RWPE2 (cell line): ENCODE data around the gene DIP2C.

Experiments
- ATAC-seq: fragments of 200-7000 bp; cut with Tn5 transposase; 3 replicates; pipeline ENCODE4 v1.9.1; 2021; ENCODE audit warnings: low read depth
- DNase-seq: peaks from one replicate; pipeline ENCODE4 v3.0.0-alpha.2; 2020; ENCODE audit warnings: low spot score
- H3K27ac ChIP-seq: fragments of 450-650 bp; 2 replicates; pipeline ENCODE4 v1.5.1; 2017; ENCODE audit warnings: mild to moderate bottlenecking; ENCODE audit not compliant: poor library complexity, severe bottlenecking
- H3K27me3 ChIP-seq: fragments of 250-450 bp; sonication (Bioruptor Pico); 2 replicates; pipeline ENCODE4 v1.5.1; 2021; ENCODE audit warnings: mild to moderate bottlenecking, moderate library complexity; ENCODE audit not compliant: insufficient read depth, poor library complexity, severe bottlenecking
- H3K36me3 ChIP-seq: fragments of 250-450 bp; sonication (Bioruptor Pico); 2 replicates; pipeline ENCODE4 v1.5.1; 2020; ENCODE audit warnings: low read depth, mild to moderate bottlenecking, moderate library complexity
- H3K4me1 ChIP-seq: fragments of 250-450 bp; sonication (Bioruptor Pico); 2 replicates; pipeline ENCODE4 v1.5.1; 2021; ENCODE audit warnings: mild to moderate bottlenecking, moderate library complexity; ENCODE audit not compliant: insufficient read depth, poor library complexity, severe bottlenecking
- H3K4me3 ChIP-seq: fragments of 250-450 bp; sonication (Bioruptor Pico); 2 replicates; pipeline ENCODE4 v1.5.1; 2021; ENCODE audit warnings: mild to moderate bottlenecking, moderate library complexity; ENCODE audit not compliant: severe bottlenecking
- H3K9me3 ChIP-seq: fragments of 250-450 bp; sonication (Bioruptor Pico); 2 replicates; pipeline ENCODE4 v1.5.1; 2021; ENCODE audit warnings: mild to moderate bottlenecking, moderate library complexity; ENCODE audit not compliant: severe bottlenecking
- CTCF ChIP-seq: fragments of 450-650 bp; IDR thresholded peaks from one replicate; pipeline ENCODE4 v1.5.1; 2017; ENCODE audit warnings: mild to moderate bottlenecking, moderate library complexity; ENCODE audit not compliant: poor library complexity, severe bottlenecking

Gene DIP2C

GRCh38 chr10:583433-583832 lies 106.0 kb downstream of the DIP2C start:
- Histone ChIP-seq H3K9me3 (no peaks in the 10 kb centered on the region), H3K4me1 (peaks cover 5% of the 10 kb centered on the region), H3K36me3 (no peaks in the 10 kb centered on the region), H3K27me3 (no peaks in the 10 kb centered on the region), H3K4me3 (no peak overlapping the region), H3K27ac (no peak overlapping the region)
- no peak for TF ChIP-seq CTCF
- ATAC-seq (no peak), DNase-seq (no peak)

GRCh38 chr10:581776-582330 lies 107.6 kb downstream of the DIP2C start:
- Histone ChIP-seq H3K27me3 (no peaks in the 10 kb centered on the region), H3K36me3 (no peaks in the 10 kb centered on the region), H3K4me3 (no peak overlapping the region), H3K4me1 (peaks cover 5% of the 10 kb centered on the region), H3K9me3 (no peaks in the 10 kb centered on the region), H3K27ac (no peak overlapping the region)
- ATAC-seq: no peak
- DNase-seq: no peak
- no peak for TF ChIP-seq CTCF

- Histone ChIP-seq H3K4me1 (peaks cover 5% of the 10 kb centered on the region), H3K36me3 (no peaks in the 10 kb centered on the region), H3K27ac (peak overlapping the region; percentile 19), H3K27me3 (no peaks in the 10 kb centered on the region), H3K9me3 (no peaks in the 10 kb centered on the region), H3K4me3 (no peak overlapping the region)
- no peak for TF ChIP-seq CTCF
- DNase-seq: no peak
- ATAC-seq: peak; percentile 85
Observed at GRCh38 chr10:580778-581177, 108.7 kb downstream of the DIP2C start.

GRCh38 chr10:576130-576465 lies 113.4 kb downstream of the DIP2C start:
- Histone ChIP-seq H3K36me3 (no peaks in the 10 kb centered on the region), H3K4me3 (no peak overlapping the region), H3K4me1 (peaks cover 3% of the 10 kb centered on the region), H3K27ac (no peak overlapping the region), H3K9me3 (no peaks in the 10 kb centered on the region), H3K27me3 (no peaks in the 10 kb centered on the region)
- DNase-seq: no peak
- peak; percentile 49; the same call in 2 of the 3 replicates for ATAC-seq
- TF ChIP-seq CTCF: no peak

- DNase-seq: no peak
- Histone ChIP-seq H3K27me3 (no peaks in the 10 kb centered on the region), H3K27ac (no peak overlapping the region), H3K9me3 (no peaks in the 10 kb centered on the region), H3K4me1 (no peaks in the 10 kb centered on the region), H3K36me3 (no peaks in the 10 kb centered on the region), H3K4me3 (no peak overlapping the region)
- ATAC-seq: no peak
- TF ChIP-seq CTCF: no peak
Observed at GRCh38 chr10:575402-576129, 113.9 kb downstream of the DIP2C start.
